WTC11 (cell line): ENCODE results near the gene PIK3R2. TPM values are rescaled to one million over a fixed set of nuclear protein-coding genes. Genes with fewer than 3 reads are reported as not detected.

ENCODE experiments used
- ATAC-seq: fragments of 200-7000 bp; cut with Tn5 transposase; 2 replicates; pipeline ENCODE4 v1.10.0; 2021; ENCODE audit warnings: mild to moderate bottlenecking, moderate library complexity
- CTCF ChIA-PET: fragments of 300-600 bp; sonication (Branson Sonifier 250); formaldehyde crosslinking; loops from one replicate; lab custom pipeline; 2021; ENCODE audit warnings: antibody characterized with exemption; lab: Charles Lee
- POLR2A ChIA-PET: fragments of 350-600 bp; sonication (Branson Sonifier 250); formaldehyde crosslinking; loops from one replicate; lab custom pipeline; 2021; ENCODE audit warnings: antibody characterized with exemption; lab: Charles Lee
- DNase-seq: peaks from one replicate; pipeline ENCODE4 v3.0.0; 2021; ENCODE audit warnings: low spot score
- H3K27ac Mint-ChIP-seq: 2 replicates; pipeline ENCODE4 v1.8.0; 2021; ENCODE audit warnings: mixed read lengths
- H3K27me3 Mint-ChIP-seq: 2 replicates; pipeline ENCODE4 v1.8.0; 2021; ENCODE audit warnings: low read depth, mild to moderate bottlenecking, moderate library complexity, mixed read lengths
- H3K36me3 Mint-ChIP-seq: 2 replicates; pipeline ENCODE4 v1.8.0; 2021; ENCODE audit warnings: mixed read lengths
- H3K4me1 Mint-ChIP-seq: 2 replicates; pipeline ENCODE4 v1.8.0; 2022; ENCODE audit warnings: mixed read lengths
- H3K4me3 Mint-ChIP-seq: 2 replicates; pipeline ENCODE4 v1.8.0; 2021; ENCODE audit warnings: mild to moderate bottlenecking, moderate library complexity, mixed read lengths
- H3K9me3 Mint-ChIP-seq: 2 replicates; pipeline ENCODE4 v1.8.0; 2021; ENCODE audit warnings: mixed read lengths
- CDX4 ChIP-seq: fragments of 250-450 bp; sonication (Bioruptor Pico); IDR thresholded peaks from 2 replicates; pipeline ENCODE4 v1.9.0; 2021; ENCODE audit warnings: moderate library complexity, mild to moderate bottlenecking, inconsistent platforms, borderline replicate concordance
- E2F1 ChIP-seq: sonication (generic); formaldehyde crosslinking; IDR thresholded peaks from 2 replicates; pipeline ENCODE4 v1.8.0; 2022; ENCODE audit warnings: mild to moderate bottlenecking, missing genetic modification reagents
- E2F5 ChIP-seq: sonication (generic); formaldehyde crosslinking; IDR thresholded peaks from 2 replicates; pipeline ENCODE4 v1.8.1; 2022; ENCODE audit warnings: mild to moderate bottlenecking, moderate library complexity, missing genetic modification reagents
- ESRRA ChIP-seq: sonication (generic); formaldehyde crosslinking; IDR thresholded peaks from 2 replicates; pipeline ENCODE4 v1.8.1; 2022; ENCODE audit warnings: mild to moderate bottlenecking, missing genetic modification reagents, borderline replicate concordance
- FOXP1 ChIP-seq: sonication (generic); formaldehyde crosslinking; IDR thresholded peaks from 2 replicates; pipeline ENCODE4 v1.8.0; 2022; ENCODE audit warnings: missing genetic modification reagents, mild to moderate bottlenecking, moderate library complexity, borderline replicate concordance
- FOXP4 ChIP-seq: sonication (generic); formaldehyde crosslinking; IDR thresholded peaks from 2 replicates; pipeline ENCODE4 v1.8.0; 2022; ENCODE audit warnings: mild to moderate bottlenecking, missing genetic modification reagents
- GABPB1 ChIP-seq: sonication (generic); formaldehyde crosslinking; IDR thresholded peaks from 2 replicates; pipeline ENCODE4 v1.8.1; 2023; ENCODE audit warnings: mild to moderate bottlenecking, missing genetic modification reagents
- IRF2 ChIP-seq: sonication (generic); formaldehyde crosslinking; IDR thresholded peaks from 2 replicates; pipeline ENCODE4 v1.8.0; 2022; ENCODE audit warnings: low read depth, missing genetic modification reagents, borderline replicate concordance
- KAT7 ChIP-seq: sonication (generic); formaldehyde crosslinking; IDR thresholded peaks from 2 replicates; pipeline ENCODE4 v1.8.1; 2023; ENCODE audit warnings: missing genetic modification reagents, mild to moderate bottlenecking, borderline replicate concordance
- SMAD3 ChIP-seq: sonication (generic); formaldehyde crosslinking; IDR thresholded peaks from 2 replicates; pipeline ENCODE4 v1.8.0; 2022; ENCODE audit warnings: missing genetic modification reagents, mild to moderate bottlenecking, borderline replicate concordance
- SOX15 ChIP-seq: fragments of 250-450 bp; sonication (Bioruptor Pico); IDR thresholded peaks from 2 replicates; pipeline ENCODE4 v1.9.0; 2021; ENCODE audit warnings: mild to moderate bottlenecking
- total RNA-seq: library from RNA; stranded (reverse); gene quantifications from 3 replicates; pipeline ENCODE4 v1.2.3, GENCODE V29; 2021
- TF ChIP-seq, protein P1 (sequence below): sonication (generic); formaldehyde crosslinking; IDR thresholded peaks from 2 replicates; pipeline ENCODE4 v1.8.1; 2023; ENCODE audit warnings: mild to moderate bottlenecking, missing genetic modification reagents, moderate library complexity
- TF ChIP-seq, protein P2 (sequence below): sonication (generic); formaldehyde crosslinking; IDR thresholded peaks from 2 replicates; pipeline ENCODE4 v1.8.1; 2023; ENCODE audit warnings: mild to moderate bottlenecking, moderate library complexity, missing genetic modification reagents
- TF ChIP-seq, protein P3 (sequence below): fragments of 250-450 bp; sonication (Bioruptor Pico); IDR thresholded peaks from 2 replicates; pipeline ENCODE4 v1.9.0; 2021; ENCODE audit warnings: mild to moderate bottlenecking
- TF ChIP-seq, protein P4 (sequence below): sonication (generic); formaldehyde crosslinking; IDR thresholded peaks from 2 replicates; pipeline ENCODE4 v1.8.1; 2023; ENCODE audit warnings: mild to moderate bottlenecking, missing genetic modification reagents, moderate library complexity
- TF ChIP-seq, protein P5 (sequence below): sonication (generic); formaldehyde crosslinking; IDR thresholded peaks from 2 replicates; pipeline ENCODE4 v1.8.0; 2023; ENCODE audit warnings: mild to moderate bottlenecking, missing genetic modification reagents

Gene PIK3R2
- total RNA-seq, 1 experiment from 2014 or later = 56.9 TPM

GRCh38 chr19:18109733-18110608, 43.0 kb upstream of the PIK3R2 start (continued):
- TF ChIP-seq SOX15 (CRISPR knock-in tag) (no peak), IRF2 (no peak), ESRRA (CRISPR knock-in tag) (no peak)
- TF ChIP-seq, protein P1, sequence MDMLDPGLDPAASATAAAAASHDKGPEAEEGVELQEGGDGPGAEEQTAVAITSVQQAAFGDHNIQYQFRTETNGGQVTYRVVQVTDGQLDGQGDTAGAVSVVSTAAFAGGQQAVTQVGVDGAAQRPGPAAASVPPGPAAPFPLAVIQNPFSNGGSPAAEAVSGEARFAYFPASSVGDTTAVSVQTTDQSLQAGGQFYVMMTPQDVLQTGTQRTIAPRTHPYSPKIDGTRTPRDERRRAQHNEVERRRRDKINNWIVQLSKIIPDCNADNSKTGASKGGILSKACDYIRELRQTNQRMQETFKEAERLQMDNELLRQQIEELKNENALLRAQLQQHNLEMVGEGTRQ (CRISPR knock-in tag) = no peak
- TF ChIP-seq, protein P2, sequence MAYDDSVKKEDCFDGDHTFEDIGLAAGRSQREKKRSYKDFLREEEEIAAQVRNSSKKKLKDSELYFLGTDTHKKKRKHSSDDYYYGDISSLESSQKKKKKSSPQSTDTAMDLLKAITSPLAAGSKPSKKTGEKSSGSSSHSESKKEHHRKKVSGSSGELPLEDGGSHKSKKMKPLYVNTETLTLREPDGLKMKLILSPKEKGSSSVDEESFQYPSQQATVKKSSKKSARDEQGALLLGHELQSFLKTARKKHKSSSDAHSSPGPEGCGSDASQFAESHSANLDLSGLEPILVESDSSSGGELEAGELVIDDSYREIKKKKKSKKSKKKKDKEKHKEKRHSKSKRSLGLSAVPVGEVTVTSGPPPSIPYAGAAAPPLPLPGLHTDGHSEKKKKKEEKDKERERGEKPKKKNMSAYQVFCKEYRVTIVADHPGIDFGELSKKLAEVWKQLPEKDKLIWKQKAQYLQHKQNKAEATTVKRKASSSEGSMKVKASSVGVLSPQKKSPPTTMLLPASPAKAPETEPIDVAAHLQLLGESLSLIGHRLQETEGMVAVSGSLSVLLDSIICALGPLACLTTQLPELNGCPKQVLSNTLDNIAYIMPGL (CRISPR knock-in tag) = peak; percentile 67; the same call in 1 of the 2 replicates
- TF ChIP-seq, protein P3, sequence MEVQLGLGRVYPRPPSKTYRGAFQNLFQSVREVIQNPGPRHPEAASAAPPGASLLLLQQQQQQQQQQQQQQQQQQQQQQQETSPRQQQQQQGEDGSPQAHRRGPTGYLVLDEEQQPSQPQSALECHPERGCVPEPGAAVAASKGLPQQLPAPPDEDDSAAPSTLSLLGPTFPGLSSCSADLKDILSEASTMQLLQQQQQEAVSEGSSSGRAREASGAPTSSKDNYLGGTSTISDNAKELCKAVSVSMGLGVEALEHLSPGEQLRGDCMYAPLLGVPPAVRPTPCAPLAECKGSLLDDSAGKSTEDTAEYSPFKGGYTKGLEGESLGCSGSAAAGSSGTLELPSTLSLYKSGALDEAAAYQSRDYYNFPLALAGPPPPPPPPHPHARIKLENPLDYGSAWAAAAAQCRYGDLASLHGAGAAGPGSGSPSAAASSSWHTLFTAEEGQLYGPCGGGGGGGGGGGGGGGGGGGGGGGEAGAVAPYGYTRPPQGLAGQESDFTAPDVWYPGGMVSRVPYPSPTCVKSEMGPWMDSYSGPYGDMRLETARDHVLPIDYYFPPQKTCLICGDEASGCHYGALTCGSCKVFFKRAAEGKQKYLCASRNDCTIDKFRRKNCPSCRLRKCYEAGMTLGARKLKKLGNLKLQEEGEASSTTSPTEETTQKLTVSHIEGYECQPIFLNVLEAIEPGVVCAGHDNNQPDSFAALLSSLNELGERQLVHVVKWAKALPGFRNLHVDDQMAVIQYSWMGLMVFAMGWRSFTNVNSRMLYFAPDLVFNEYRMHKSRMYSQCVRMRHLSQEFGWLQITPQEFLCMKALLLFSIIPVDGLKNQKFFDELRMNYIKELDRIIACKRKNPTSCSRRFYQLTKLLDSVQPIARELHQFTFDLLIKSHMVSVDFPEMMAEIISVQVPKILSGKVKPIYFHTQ = no peak

DNA sequence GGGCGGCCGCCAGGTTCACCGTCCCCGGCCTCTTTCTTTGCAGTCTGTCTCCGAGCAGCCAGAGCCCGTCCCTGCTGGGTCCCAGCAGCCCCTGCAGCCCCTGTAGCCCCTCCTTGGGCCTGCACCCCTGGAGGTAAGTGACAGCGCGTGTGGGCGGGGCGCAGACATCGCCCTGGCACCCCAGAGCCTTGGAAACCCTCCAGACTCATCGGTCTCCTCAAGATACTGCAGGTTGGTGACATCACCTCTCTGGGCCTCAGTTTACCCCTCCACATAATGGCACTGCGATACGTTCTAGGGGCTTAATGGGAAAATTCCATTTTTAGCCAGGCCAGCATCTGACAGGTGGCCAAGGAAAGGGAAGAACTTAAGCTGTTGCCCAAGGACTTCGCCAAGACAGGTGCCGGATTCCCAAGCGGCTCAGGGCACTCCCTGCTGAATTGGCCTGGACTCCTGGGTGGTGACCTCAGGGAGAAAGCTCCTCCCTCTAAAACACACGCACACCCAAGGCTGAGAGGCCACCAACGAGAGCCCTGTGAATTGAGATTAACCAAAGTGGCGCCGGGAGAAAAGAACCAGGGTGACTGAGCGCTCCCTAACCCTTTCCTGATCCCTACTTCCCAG, 42.2 kb upstream of the PIK3R2 start:
- CTCF ChIA-PET = interaction anchor here (0.8 to 3.0 kb wide), 18 partner anchors 7 to 169 kb away, joined by 3 to 18 read pairs (median 4); partner anchors contain the start of genes ARRDC2 and RAB3A
- Mint-ChIP-seq H3K9me3 (no peaks in the 10 kb centered on the region), H3K27ac (no peak overlapping the region), H3K27me3 (peaks cover 33% of the 10 kb centered on the region), H3K36me3 (no peaks in the 10 kb centered on the region), H3K4me3 (peak overlapping the region; percentile 66), H3K4me1 (peaks cover 11% of the 10 kb centered on the region)
- DNase-seq = peak; percentile 22
- POLR2A ChIA-PET = interaction anchor here (0.6 kb wide), 1 partner anchor 170 kb away, joined by 9 read pairs; no protein-coding TSS in a partner anchor
- ATAC-seq = peak; percentile 43
- TF ChIP-seq E2F5 (CRISPR knock-in tag) (no peak), GABPB1 (no peak), KAT7 (no peak), CDX4 (CRISPR knock-in tag) (no peak), FOXP1 (no peak), E2F1 (no peak), SMAD3 (no peak), FOXP4 (CRISPR knock-in tag) (no peak)
- TF ChIP-seq, protein P4, sequence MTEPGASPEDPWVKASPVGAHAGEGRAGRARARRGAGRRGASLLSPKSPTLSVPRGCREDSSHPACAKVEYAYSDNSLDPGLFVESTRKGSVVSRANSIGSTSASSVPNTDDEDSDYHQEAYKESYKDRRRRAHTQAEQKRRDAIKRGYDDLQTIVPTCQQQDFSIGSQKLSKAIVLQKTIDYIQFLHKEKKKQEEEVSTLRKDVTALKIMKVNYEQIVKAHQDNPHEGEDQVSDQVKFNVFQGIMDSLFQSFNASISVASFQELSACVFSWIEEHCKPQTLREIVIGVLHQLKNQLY = no peak
- TF ChIP-seq, protein P5, sequence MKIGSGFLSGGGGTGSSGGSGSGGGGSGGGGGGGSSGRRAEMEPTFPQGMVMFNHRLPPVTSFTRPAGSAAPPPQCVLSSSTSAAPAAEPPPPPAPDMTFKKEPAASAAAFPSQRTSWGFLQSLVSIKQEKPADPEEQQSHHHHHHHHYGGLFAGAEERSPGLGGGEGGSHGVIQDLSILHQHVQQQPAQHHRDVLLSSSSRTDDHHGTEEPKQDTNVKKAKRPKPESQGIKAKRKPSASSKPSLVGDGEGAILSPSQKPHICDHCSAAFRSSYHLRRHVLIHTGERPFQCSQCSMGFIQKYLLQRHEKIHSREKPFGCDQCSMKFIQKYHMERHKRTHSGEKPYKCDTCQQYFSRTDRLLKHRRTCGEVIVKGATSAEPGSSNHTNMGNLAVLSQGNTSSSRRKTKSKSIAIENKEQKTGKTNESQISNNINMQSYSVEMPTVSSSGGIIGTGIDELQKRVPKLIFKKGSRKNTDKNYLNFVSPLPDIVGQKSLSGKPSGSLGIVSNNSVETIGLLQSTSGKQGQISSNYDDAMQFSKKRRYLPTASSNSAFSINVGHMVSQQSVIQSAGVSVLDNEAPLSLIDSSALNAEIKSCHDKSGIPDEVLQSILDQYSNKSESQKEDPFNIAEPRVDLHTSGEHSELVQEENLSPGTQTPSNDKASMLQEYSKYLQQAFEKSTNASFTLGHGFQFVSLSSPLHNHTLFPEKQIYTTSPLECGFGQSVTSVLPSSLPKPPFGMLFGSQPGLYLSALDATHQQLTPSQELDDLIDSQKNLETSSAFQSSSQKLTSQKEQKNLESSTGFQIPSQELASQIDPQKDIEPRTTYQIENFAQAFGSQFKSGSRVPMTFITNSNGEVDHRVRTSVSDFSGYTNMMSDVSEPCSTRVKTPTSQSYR (CRISPR knock-in tag) = no peak
